Panc1 (cell line): ENCODE data around the gene CACNA1D. TPM values are rescaled to one million over a fixed set of nuclear protein-coding genes. Genes with fewer than 3 reads are reported as not detected.
"Not testable (repeated sequence)": the region's sequence is repeated elsewhere in the genome, so short reads cannot be mapped to it uniquely, and the experiment has no call there.

ENCODE experiments used
- ATAC-seq: fragments of 200-7000 bp; cut with Tn5 transposase; 2 replicates; pipeline ENCODE4 v1.9.1; 2020; ENCODE audit warnings: mild to moderate bottlenecking, moderate library complexity
- BruUV-seq: library from RNA; stranded (reverse); fragments of 400-500 nt; replicated peaks from 2 replicates; lab custom pipeline; 2021; lab: Mats Ljungman, UMichigan
- CTCF ChIA-PET: fragments of 300-600 bp; sonication (Branson Sonifier 250); formaldehyde crosslinking; loops from one replicate; lab custom pipeline; 2022; ENCODE audit warnings: antibody characterized with exemption; lab: Charles Lee
- POLR2A ChIA-PET: fragments of 300-600 bp; sonication (Branson Sonifier 250); formaldehyde crosslinking; loops from one replicate; lab custom pipeline; 2022; ENCODE audit warnings: antibody characterized with exemption; lab: Charles Lee
- DNase-seq: peaks from one replicate; pipeline ENCODE4 v3.0.0-alpha.2; 2010; ENCODE audit warnings: low read depth, low spot score
- H3K27ac ChIP-seq: 2 replicates; pipeline ENCODE4 v1.5.1; 2011; ENCODE audit warnings: mild to moderate bottlenecking, low read length, inconsistent platforms
- H3K27me3 ChIP-seq: fragments of 200-500 bp; sonication (Bioruptor generic); 2 replicates; pipeline ENCODE4 v1.6.0; 2014; ENCODE audit warnings: low read length, inconsistent platforms; ENCODE audit not compliant: control insufficient read depth, insufficient read depth
- H3K36me3 ChIP-seq: fragments of 200-500 bp; sonication (Bioruptor generic); 2 replicates; pipeline ENCODE4 v1.5.1; 2014; ENCODE audit warnings: inconsistent platforms, mild to moderate bottlenecking, low read length, moderate library complexity; ENCODE audit not compliant: control insufficient read depth, insufficient read depth
- H3K4me1 ChIP-seq: 2 replicates; pipeline ENCODE4 v1.5.1; 2011; ENCODE audit warnings: inconsistent platforms, mild to moderate bottlenecking, low read length, moderate library complexity; ENCODE audit not compliant: control insufficient read depth, insufficient read depth
- H3K4me3 ChIP-seq, 2 experiments: 2 replicates each; pipeline ENCODE4 v1.5.1; 2011 to 2012; ENCODE audit warnings: low read depth in 2 of 2, low read length in 2 of 2, mild to moderate bottlenecking in 2 of 2, inconsistent platforms in 1 of 2, moderate library complexity in 1 of 2
- H3K9me3 ChIP-seq: fragments of 200-500 bp; sonication (Bioruptor generic); 2 replicates; pipeline ENCODE4 v1.5.1; 2014; ENCODE audit warnings: low read depth, mild to moderate bottlenecking, inconsistent platforms, low read length, moderate library complexity; ENCODE audit not compliant: control insufficient read depth, insufficient read depth
- POLR2AphosphoS5 ChIP-seq: IDR thresholded peaks from 2 replicates; pipeline ENCODE4 v1.6.1; 2012; ENCODE audit warnings: mild to moderate bottlenecking, low read depth, low read length, moderate library complexity
- SIN3A ChIP-seq: IDR thresholded peaks from 2 replicates; pipeline ENCODE4 v1.6.1; 2012; ENCODE audit warnings: low read depth, mild to moderate bottlenecking, low read length, moderate library complexity, borderline replicate concordance; ENCODE audit not compliant: insufficient read depth
- TCF7L2 ChIP-seq: IDR thresholded peaks from 2 replicates; pipeline ENCODE4 v1.6.1; 2011; ENCODE audit warnings: mild to moderate bottlenecking, low read depth, low read length, inconsistent platforms
- in situ Hi-C: cut with HindIII; loops from 2 replicates; pipeline ENCODE4 v1.10.0; 2016; ENCODE audit warnings: low sequenced_read_pairs, low pct_unique_long_range_greater_than_20kb
- intact Hi-C: fragments of 100-400 bp; cut with micrococcal nuclease; formaldehyde crosslinking; loops from one replicate; pipeline ENCODE4 v1.10.0; 2022; ENCODE audit not compliant: unreplicated experiment
- total RNA-seq: library from RNA; stranded (reverse); gene quantifications from one replicate; pipeline ENCODE4 v1.2.1, GENCODE V29; 2021; ENCODE audit not compliant: unreplicated experiment
- TF ChIP-seq, protein P1 (sequence below), 2 experiments: IDR thresholded peaks; 2 replicates each; pipeline ENCODE4 v1.6.1; 2011 to 2012; ENCODE audit warnings: low read depth in 2 of 2, control low read depth in 1 of 2, low read length in 1 of 2, mild to moderate bottlenecking in 1 of 2, moderate library complexity in 1 of 2; ENCODE audit not compliant: insufficient read depth in 1 of 2
- TF ChIP-seq, protein P2 (sequence below): fragments of 450-650 bp; IDR thresholded peaks from 2 replicates; pipeline ENCODE4 v1.5.1; 2017; ENCODE audit warnings: mild to moderate bottlenecking

Gene CACNA1D
- total RNA-seq, 1 experiment from 2014 or later: 23.0 TPM

DNA sequence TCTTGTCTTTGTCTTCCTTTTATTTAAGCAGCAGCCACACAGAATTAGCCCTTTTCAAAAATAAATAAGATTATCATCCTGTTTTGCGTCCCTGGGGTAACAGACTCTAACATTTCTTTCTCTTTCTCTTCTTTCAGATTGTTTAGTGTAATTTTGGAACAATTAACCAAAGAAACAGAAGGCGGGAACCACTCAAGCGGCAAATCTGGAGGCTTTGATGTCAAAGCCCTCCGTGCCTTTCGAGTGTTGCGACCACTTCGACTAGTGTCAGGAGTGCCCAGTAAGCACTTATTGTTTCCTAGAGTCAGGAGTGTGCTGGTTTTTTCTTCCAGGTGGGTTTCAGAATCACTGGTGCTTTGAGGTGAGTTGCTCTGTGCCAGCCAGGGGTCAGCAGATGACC is 165.6 kb downstream of the CACNA1D start:
- Histone ChIP-seq H3K9me3 (peaks cover 3% of the 10 kb centered on the region; the same call in 1 of the 2 replicates), H3K36me3 (no peaks in the 10 kb centered on the region), H3K27me3 (no peaks in the 10 kb centered on the region), H3K4me1 (no peaks in the 10 kb centered on the region), H3K4me3 (no peak overlapping the region), H3K27ac (no peak overlapping the region)
- no peak for ATAC-seq
- in situ Hi-C loops: no loop called here
- ChIA-PET POLR2A (no interaction called here), CTCF (no interaction called here)
- no peak for DNase-seq
- no TSS peak for BruUV-seq
- TF ChIP-seq, protein P1, sequence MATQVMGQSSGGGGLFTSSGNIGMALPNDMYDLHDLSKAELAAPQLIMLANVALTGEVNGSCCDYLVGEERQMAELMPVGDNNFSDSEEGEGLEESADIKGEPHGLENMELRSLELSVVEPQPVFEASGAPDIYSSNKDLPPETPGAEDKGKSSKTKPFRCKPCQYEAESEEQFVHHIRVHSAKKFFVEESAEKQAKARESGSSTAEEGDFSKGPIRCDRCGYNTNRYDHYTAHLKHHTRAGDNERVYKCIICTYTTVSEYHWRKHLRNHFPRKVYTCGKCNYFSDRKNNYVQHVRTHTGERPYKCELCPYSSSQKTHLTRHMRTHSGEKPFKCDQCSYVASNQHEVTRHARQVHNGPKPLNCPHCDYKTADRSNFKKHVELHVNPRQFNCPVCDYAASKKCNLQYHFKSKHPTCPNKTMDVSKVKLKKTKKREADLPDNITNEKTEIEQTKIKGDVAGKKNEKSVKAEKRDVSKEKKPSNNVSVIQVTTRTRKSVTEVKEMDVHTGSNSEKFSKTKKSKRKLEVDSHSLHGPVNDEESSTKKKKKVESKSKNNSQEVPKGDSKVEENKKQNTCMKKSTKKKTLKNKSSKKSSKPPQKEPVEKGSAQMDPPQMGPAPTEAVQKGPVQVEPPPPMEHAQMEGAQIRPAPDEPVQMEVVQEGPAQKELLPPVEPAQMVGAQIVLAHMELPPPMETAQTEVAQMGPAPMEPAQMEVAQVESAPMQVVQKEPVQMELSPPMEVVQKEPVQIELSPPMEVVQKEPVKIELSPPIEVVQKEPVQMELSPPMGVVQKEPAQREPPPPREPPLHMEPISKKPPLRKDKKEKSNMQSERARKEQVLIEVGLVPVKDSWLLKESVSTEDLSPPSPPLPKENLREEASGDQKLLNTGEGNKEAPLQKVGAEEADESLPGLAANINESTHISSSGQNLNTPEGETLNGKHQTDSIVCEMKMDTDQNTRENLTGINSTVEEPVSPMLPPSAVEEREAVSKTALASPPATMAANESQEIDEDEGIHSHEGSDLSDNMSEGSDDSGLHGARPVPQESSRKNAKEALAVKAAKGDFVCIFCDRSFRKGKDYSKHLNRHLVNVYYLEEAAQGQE (IDR thresholded peaks at IDR 0.05; ENCODE audit: insufficient read depth in 1 of 2, low read depth in 2 of 2, low read length in 1 of 2): no peak
- TF ChIP-seq TCF7L2: no peak
- TF ChIP-seq, protein P2, sequence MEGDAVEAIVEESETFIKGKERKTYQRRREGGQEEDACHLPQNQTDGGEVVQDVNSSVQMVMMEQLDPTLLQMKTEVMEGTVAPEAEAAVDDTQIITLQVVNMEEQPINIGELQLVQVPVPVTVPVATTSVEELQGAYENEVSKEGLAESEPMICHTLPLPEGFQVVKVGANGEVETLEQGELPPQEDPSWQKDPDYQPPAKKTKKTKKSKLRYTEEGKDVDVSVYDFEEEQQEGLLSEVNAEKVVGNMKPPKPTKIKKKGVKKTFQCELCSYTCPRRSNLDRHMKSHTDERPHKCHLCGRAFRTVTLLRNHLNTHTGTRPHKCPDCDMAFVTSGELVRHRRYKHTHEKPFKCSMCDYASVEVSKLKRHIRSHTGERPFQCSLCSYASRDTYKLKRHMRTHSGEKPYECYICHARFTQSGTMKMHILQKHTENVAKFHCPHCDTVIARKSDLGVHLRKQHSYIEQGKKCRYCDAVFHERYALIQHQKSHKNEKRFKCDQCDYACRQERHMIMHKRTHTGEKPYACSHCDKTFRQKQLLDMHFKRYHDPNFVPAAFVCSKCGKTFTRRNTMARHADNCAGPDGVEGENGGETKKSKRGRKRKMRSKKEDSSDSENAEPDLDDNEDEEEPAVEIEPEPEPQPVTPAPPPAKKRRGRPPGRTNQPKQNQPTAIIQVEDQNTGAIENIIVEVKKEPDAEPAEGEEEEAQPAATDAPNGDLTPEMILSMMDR: no peak
- no peak for TF ChIP-seq POLR2AphosphoS5
- no peak for TF ChIP-seq SIN3A
- intact Hi-C loops: no loop called here

DNA sequence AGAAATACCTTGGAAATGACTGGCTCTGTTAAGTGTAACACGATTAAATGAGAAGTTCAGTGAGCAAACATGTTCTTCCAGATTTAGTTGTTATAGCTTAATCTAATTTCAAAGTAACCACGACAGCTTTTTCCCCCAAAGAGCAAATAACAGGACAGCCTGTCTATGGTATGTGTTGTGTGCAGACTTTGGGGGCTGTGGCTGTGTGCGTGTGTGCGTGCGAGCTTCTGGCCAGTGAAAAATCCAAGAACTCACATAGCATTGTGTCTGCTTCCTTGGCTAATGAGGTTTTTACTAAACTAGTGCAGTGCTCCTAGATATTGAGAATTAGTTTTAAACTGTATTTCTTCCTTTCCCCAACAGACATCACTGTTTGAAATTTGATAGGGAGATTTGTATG is 167.1 kb downstream of the CACNA1D start:
- BruUV-seq: no TSS peak

DNA sequence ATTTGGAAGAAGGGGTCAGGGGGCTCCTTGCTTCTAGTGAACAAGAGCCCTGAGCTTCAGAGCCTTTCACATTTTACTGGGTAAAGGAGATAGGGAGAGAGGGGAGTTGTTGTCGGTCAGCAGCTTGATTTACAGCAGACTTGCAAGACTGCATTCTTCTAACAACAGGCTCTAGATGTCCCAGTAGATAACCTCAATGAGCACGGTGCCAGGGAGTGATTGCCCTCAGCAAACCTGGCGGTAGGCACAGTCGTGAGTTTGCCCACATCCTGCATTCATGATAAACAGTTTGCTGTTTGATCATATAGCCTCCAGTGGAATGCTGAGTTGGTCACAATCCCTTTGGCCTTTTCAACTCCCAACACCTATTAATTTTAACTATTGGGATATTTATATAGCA is 170.4 kb downstream of the CACNA1D start:
- H3K36me3 ChIP-seq, H3K9me3 ChIP-seq, ATAC-seq, CTCF ChIA-PET, POLR2A ChIA-PET, H3K4me3 ChIP-seq, BruUV-seq, H3K27ac ChIP-seq, DNase-seq, H3K27me3 ChIP-seq, H3K4me1 ChIP-seq, intact Hi-C loops, in situ Hi-C loops: not testable (repeated sequence)

More for the DNA sequence above, 167.1 kb downstream of the CACNA1D start:
- DNase-seq: no peak
- TF ChIP-seq POLR2AphosphoS5 (no peak), TCF7L2 (no peak), SIN3A (no peak)
- TF ChIP-seq, protein P1 (IDR thresholded peaks at IDR 0.05; ENCODE audit: insufficient read depth in 1 of 2, low read depth in 2 of 2, low read length in 1 of 2): no peak
- TF ChIP-seq, protein P2: no peak
- CTCF ChIA-PET: no interaction called here
- POLR2A ChIA-PET: no interaction called here
- intact Hi-C loops: no loop called here
- H3K4me3 ChIP-seq: no peak overlapping the region
- in situ Hi-C loops: no loop called here
- no peaks in the 10 kb centered on the region for H3K36me3 ChIP-seq
- H3K27ac ChIP-seq: no peak overlapping the region
- no peaks in the 10 kb centered on the region for H3K4me1 ChIP-seq
- peaks cover 3% of the 10 kb centered on the region; the same call in 1 of the 2 replicates for H3K9me3 ChIP-seq
- ATAC-seq: no peak
- no peaks in the 10 kb centered on the region for H3K27me3 ChIP-seq
